ENCODE results near the gene TFB2M.

TFB2M gene

GRCh38 chr1:246550402-246550801, 15.7 kb downstream of the TFB2M start:
- DNase-seq: no peak

- no peak for DNase-seq
Measured at GRCh38 chr1:246549665-246550064, 16.4 kb downstream of the TFB2M start.

- no peak for DNase-seq
Measured at GRCh38 chr1:246544001-246544400, 22.1 kb downstream of the TFB2M start.

- no peak for DNase-seq
Measured at GRCh38 chr1:246540738-246541491, 25.1 kb downstream of the TFB2M start.

- no peak for DNase-seq
Measured at GRCh38 chr1:246537887-246538286, 28.2 kb downstream of the TFB2M start.

- DNase-seq: no peak
Measured at GRCh38 chr1:246537441-246537840, 28.6 kb downstream of the TFB2M start.

- no peak for DNase-seq
Measured at GRCh38 chr1:246534114-246534513, 31.9 kb downstream of the TFB2M start.

- no peak for DNase-seq
Measured at GRCh38 chr1:246533371-246533905, 32.6 kb downstream of the TFB2M start.

GRCh38 chr1:246532519-246532918, 33.5 kb downstream of the TFB2M start:
- no peak for DNase-seq

- DNase-seq: no peak
Measured at GRCh38 chr1:246530482-246530881, 35.6 kb downstream of the TFB2M start.

- DNase-seq: no peak
Measured at GRCh38 chr1:246528933-246529731, 36.9 kb downstream of the TFB2M start.

- no peak for DNase-seq
Measured at GRCh38 chr1:246527402-246528088, 38.5 kb downstream of the TFB2M start.

- DNase-seq: no peak
Measured at GRCh38 chr1:246526915-246527314, 39.1 kb downstream of the TFB2M start.

GRCh38 chr1:246526380-246526779, 39.7 kb downstream of the TFB2M start:
- no peak for DNase-seq

GRCh38 chr1:246519514-246519913, 46.5 kb downstream of the TFB2M start:
- no peak for DNase-seq

- no peak for DNase-seq
Measured at GRCh38 chr1:246518456-246519205, 47.4 kb downstream of the TFB2M start.

- no peak for DNase-seq
Measured at GRCh38 chr1:246517391-246517790, 48.7 kb downstream of the TFB2M start.

GRCh38 chr1:246516126-246516525, 49.9 kb downstream of the TFB2M start:
- DNase-seq: no peak

GRCh38 chr1:246515390-246516005, 50.6 kb downstream of the TFB2M start:
- DNase-seq: no peak

GRCh38 chr1:246513619-246514343, 52.3 kb downstream of the TFB2M start:
- no peak for DNase-seq

- DNase-seq: no peak
Measured at GRCh38 chr1:246513041-246513440, 53.0 kb downstream of the TFB2M start.
